T47D (cell line): ENCODE data around the gene ZDHHC18.
A peak's percentile ranks its signal among the peaks of the same experiment; 100 is the strongest.
"Not testable (repeated sequence)": the region's sequence is repeated elsewhere in the genome, so short reads cannot be mapped to it uniquely, and the experiment has no call there.

Experiments
- DNase-seq, 2 experiments: peaks; one replicate each; pipeline versions ENCODE4 v3.0.0 to v3.0.0-alpha.2; 2011 to 2012; ENCODE audit warnings: low read depth in 1 of 2, low spot score in 1 of 2
- JUND ChIP-seq: IDR thresholded peaks from 2 replicates; pipeline ENCODE4 v1.6.1; 2012; ENCODE audit warnings: low read depth
- in situ Hi-C: cut with HindIII; loops from 2 replicates; pipeline ENCODE4 v1.10.0; 2016; ENCODE audit warnings: low sequenced_read_pairs, low pct_unique_long_range_greater_than_20kb

The ZDHHC18 gene

DNA sequence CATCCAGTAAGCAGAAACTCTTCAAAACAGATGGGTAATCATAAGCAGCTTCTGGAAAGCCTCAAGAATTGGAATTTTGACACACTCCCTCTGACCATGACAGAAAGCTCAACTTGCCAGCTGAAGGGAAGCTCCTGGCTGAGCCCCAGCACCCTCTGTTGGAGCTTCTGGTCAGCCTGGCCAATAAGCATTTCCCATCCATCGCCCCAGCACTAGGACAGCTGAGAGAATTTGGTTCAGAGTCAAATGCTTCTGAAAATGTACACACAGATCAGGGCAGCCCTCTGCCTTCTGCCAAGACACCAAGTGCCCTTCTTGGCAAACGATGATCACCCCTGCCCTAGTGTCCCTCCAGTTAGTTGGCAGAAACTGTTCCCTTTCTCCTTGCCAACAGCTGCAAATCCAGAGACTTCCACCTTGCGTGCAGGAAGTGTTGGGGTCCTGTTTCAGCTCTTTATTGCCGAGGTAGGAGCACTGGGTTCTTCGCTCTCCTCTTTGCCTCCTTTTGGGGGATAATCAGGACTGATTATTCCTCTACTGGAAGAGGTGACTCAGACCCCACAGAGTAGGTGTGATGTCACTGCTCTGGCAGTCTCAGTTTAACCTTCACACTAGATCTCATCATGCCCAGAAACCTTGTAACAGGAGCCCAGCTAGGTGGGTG lies 26.9 kb upstream of the ZDHHC18 start:
- in situ Hi-C loops, result no loop called here
- no peak for TF ChIP-seq JUND
- peak in 1 of 2 experiments; percentile 17 for DNase-seq

DNA sequence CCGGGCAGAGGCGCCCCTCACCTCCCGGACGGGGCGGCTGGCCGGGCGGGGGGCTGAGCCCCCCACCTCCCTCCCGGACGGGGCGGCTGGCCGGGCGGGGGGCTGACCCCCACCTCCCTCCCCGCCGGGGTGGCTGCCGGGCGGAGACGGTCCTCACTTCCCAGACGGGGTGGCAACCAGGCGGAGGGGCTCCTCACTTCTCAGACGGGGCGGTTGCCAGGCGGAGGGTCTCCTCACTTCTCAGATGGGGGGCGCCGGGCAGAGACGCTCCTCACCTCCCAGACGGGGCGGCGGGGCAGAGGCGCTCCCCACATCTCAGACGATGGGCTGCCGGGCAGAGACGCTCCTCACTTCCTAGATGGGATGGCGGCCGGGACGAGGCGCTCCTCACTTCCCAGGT lies 22.6 kb upstream of the ZDHHC18 start:
- in situ Hi-C loops, DNase-seq: not testable (repeated sequence)

DNA sequence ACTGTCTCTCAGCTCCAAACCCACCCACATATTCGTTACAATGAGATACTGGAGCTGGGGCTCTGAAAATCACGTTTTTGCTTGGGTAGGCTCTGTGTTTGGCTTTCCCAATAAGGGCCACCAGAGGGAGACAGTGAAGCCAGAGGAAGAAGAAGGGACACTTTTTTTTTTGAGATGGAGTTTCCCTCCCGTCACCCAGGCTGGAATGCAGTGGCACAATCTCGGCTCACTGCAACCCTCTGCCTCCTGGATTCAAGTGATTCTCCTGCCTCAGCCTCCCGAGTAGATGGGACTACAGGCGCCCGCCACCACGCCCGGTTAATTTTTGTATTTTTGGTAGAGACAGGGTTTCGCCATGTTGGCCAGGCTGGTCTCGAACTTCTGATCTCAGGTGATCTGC lies 16.4 kb upstream of the ZDHHC18 start:
- in situ Hi-C loops, result not testable (repeated sequence)
- DNase-seq, result peak in 1 of 2 experiments; percentile 76

DNA sequence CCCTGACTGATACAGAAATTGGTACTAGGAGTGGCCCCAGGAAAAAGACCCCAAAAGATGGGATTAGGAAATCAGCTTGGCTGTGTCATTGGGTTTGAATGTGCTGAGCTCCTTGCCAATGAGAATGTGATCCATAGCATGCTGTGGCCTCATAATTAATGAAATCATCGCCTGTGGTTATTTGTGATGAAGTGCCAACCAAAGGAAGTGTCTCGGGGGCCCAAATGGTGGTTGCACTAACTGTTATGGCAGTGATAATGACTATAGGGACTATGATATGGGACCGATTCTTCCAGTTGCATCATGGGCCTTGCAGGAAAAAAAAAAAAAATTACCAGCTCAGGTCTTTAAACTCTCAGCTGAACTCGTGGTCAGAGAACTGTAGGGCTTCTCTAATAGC lies 15.4 kb upstream of the ZDHHC18 start:
- DNase-seq, result no peak
- in situ Hi-C loops, result no loop called here
- no peak for TF ChIP-seq JUND

DNA sequence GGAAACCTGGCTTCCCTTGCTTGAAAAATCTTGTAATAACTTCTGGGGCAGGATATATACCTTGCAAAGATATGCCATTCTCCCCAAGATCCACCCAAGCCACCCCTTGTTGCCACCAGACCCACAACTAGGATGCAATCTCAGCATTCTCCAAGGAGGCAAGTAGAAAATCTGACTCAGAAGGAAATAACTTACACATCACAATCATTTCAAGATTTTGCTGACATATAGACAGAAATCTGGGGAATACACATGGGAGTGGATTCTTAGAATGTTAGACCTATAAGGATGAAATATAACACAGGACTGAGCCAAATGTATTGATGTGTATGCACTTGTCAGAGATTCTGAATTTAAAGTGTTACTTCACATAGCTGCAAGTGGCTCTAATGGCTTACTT lies 14.8 kb upstream of the ZDHHC18 start:
- no peak for TF ChIP-seq JUND
- in situ Hi-C loops, result no loop called here
- no peak for DNase-seq

DNA sequence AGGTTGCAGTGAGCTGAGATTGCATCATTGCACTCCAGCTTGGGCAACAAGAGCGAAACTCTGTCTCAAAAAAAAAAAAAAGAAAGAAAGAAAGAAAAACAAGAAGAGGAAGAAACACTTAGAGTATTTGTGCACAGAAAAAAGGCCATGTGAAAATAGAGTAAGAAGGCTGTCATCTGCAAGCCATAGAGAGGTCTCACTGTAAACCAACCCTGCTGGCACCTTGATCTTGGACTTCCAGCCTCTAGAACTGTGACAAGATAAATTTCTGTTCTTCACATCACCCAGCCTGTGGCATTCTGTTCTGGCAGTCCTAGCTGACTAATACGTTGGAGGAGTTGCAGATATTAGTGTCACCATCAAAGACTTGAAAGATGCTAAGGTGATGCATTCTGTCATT lies 12.1 kb upstream of the ZDHHC18 start:
- in situ Hi-C loops, result no loop called here
- no peak for TF ChIP-seq JUND
- no peak for DNase-seq

DNA sequence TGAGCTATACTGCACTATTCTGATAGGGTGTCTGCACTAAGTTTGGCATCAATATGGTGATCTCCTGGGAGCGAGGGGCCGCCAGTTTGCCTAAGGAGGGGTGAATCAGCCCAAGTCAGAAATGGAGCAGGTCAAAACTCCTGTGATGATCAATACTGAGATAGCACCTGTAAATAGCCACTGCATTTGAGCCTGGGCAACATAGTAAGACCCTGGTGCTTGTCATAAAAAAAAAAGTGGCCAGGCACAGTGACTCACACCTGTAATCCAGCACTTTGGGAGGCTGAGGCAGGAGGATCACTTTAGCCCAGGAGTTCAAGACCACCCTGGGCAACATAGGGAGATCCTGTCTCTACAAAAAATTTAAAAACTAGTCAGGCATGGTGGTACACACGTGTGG lies 11.6 kb upstream of the ZDHHC18 start:
- in situ Hi-C loops, result no loop called here
- DNase-seq, result no peak
- TF ChIP-seq JUND, result no peak

DNA sequence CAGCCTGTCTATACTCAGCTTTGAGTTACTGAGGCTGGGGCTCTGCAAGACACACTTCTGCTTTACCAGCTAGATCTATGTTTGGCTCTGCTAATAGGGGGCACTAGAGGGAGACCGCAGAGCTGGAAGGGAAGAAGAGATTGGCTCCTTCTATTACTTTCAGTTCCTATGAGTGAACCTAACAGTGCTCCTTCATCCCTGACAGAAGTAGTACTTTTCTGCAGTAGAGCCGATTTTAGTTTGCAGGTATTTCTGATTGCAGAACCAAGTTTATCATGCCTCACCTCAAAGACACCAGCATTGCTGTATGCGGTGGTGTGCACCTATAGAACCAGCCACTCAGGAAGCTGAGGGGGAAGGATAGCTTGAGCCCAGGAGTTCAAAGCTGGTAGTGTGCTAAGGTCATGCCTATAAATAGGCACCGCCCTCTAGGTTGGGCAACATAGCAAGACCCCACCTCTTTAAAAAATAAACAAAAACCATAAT lies 5.7 kb upstream of the ZDHHC18 start:
- in situ Hi-C loops, result no loop called here
- DNase-seq, result no peak
- no peak for TF ChIP-seq JUND

DNA sequence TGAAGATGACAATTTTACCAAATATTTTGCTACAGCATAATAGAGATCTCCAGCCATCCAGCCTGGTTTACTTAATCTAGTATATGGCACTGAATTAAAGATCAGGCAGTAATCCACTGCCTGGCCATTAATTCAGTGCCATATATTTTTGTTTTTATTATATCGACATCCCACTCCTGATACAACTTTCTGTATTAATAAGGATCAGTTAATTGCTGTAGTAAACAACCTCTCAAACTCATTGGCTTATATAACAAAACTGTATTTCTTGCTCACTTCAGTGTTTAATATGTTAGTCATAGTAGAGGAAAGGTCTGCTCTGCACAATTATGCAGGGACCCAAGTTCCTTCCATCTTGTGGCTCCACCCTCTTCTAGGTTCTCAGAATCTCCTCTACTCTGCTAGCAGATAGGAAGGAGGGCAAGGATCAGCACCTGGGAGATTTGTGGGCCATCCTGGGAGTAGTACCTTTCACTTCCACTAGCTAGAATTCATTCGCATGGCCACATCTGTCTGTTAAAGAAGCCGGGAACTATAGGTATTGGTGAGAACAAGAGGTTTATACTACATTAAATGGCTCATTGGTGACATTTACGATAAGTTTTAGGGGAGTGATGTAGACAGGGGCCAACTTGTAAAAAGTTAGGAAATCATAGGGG lies 3.6 kb upstream of the ZDHHC18 start:
- in situ Hi-C loops, result no loop called here
- TF ChIP-seq JUND, result no peak
- no peak for DNase-seq

DNA sequence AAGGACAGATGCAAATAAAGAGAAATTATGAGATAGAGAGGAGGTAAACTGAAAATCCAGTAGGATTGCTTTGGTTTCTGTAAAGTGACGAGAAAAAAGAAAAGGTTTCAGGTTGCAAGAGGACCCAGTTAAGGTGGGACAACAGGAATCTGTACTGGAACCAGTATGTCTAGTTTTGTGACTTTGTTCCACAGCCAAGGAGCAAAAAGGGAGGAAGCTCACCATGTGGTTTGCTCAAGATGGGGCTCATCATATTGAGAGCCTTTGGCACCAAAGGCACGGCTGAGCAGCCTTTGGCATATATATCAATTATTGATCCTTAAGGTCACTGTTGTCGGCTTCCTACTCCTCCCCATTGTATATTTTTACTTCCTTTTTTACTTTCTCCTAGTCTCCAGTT lies 1.8 kb upstream of the ZDHHC18 start:
- TF ChIP-seq JUND, result no peak

DNA sequence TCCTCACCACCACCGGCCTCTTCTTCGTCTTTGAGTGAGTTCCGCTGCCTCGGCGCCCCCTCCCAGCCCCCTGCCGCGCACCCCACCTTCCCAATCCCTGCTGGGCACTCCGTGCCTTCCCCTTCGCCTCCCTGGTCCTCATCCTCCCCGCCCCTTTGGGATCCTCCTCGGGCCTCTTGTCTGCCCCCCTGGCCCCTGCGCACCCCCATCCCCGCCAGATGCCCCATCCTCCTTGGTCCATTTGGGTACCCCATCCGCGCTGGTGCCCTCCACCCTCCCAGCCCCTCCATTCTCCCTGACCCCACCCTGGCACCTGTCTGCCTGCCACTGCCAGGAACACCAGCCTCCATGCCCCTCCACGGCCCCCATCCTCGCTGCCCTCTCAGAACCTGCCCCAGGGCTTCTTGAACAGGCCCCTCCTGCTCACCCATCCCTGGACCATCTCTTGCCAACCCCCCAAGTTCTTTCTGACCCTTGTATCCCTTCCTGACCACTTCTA lies 667 bp downstream of the ZDHHC18 start:
- no peak for DNase-seq
- in situ Hi-C loops, result no loop called here
- no peak for TF ChIP-seq JUND

More for the DNA sequence above, 1.8 kb upstream of the ZDHHC18 start:
- peak in 1 of 2 experiments; percentile 83 for DNase-seq
- in situ Hi-C loops, result no loop called here

DNA sequence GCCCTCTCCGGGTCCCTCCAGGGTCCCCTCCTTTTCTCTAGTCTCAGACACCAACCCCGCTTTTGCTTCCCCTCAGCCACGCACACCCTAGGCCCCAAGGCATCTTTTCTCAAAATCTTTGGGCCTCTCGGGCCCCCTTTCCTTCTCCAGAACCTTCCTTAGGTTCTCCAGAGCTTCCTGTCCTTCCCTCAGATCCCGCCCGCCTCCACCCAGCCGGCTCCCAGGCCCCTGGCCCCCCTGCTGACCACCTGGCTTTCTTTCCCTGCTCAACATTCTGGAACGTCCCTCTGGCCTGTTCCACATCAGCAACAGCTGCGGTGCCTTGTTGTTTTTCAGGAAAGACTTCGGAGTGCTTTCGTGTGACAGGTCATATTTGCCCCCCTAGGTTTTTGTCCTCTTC lies 1.2 kb downstream of the ZDHHC18 start:
- DNase-seq, result no peak
- in situ Hi-C loops, result no loop called here
- no peak for TF ChIP-seq JUND

DNA sequence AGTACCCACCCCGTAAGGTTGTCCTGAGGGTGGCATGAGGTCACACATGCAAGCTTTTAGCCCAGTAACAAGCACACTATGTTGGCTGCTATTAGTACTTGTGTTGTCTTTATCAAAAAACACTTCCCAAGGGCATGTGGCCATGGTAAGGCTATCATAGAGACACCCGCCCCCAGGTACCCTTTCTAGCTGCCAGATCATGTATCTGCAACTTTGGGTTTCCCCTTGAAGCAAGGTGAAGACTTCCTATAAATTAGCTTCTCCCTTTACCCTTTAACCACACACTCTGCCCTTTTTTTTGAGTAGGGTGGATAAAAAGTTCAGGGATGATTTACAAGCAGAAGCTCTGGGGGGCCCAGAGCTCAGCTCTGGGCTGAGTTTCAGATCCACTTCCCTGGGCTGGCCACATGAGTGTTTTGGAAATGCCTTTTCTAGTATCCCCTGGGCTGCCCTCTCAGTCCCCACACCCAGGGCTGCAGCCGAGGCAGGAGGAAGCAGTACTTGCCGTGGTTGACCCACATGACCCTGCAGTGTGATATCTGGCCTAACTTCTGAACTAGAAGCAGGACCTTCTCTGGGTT lies 2.0 kb downstream of the ZDHHC18 start:
- in situ Hi-C loops, result no loop called here
- no peak for TF ChIP-seq JUND
- no peak for DNase-seq
